ENCODE results near the gene ZNF148. TPM values are rescaled to one million over a fixed set of nuclear protein-coding genes. Genes with fewer than 3 reads are reported as not detected.

The ZNF148 gene
- total RNA-seq, 1 experiment from 2014 or later: 24.8 TPM

GRCh38 chr3:125324341-125324740 lies 50.8 kb downstream of the ZNF148 start:
- Histone ChIP-seq H2BK120ac (ENCODE audit: low read depth, low read length, poor library complexity, severe bottlenecking) (no peak overlapping the region), H3K23ac (ENCODE audit: insufficient read length, low read depth, low read length) (no peak overlapping the region), H2BK5ac (ENCODE audit: insufficient read length, low read length) (no peak overlapping the region), H4K91ac (ENCODE audit: insufficient read length, low read depth, low read length) (no peak overlapping the region), H3T11ph (ENCODE audit: low read length) (no peak overlapping the region), H3K79me2 (ENCODE audit: insufficient read depth, low read length) (no peaks in the 10 kb centered on the region), H2BK15ac (ENCODE audit: low read depth, low read length) (no peak overlapping the region), H2BK12ac (ENCODE audit: insufficient read length, low read depth, low read length) (no peak overlapping the region), H2AK5ac (ENCODE audit: insufficient read length, low read length) (no peak overlapping the region), H2AFZ (ENCODE audit: low read length) (no peak overlapping the region), H3K27ac (ENCODE audit: insufficient read length, low read depth, low read length) (no peak overlapping the region), H3K14ac (ENCODE audit: insufficient read depth, low read length) (no peak overlapping the region), H3K4ac (ENCODE audit: low read depth, low read length) (no peak overlapping the region), H2BK20ac (ENCODE audit: low read depth, low read length, poor library complexity, severe bottlenecking) (no peak overlapping the region), H3K56ac (ENCODE audit: insufficient read length, low read depth, low read length) (no peak overlapping the region), H4K8ac (replicated peaks; ENCODE audit: insufficient read length, low read depth, low read length) (no peak overlapping the region), H3K9ac (ENCODE audit: extremely low read depth, insufficient read length, low read length) (no peak overlapping the region), H3K9me3 (ENCODE audit: control insufficient read depth, low read depth, low read length) (no peaks in the 10 kb centered on the region), H4K20me1 (ENCODE audit: control insufficient read depth, insufficient read depth, insufficient read length) (no peaks in the 10 kb centered on the region), H3K18ac (ENCODE audit: insufficient read length, low read depth, low read length) (no peak overlapping the region), H4K5ac (ENCODE audit: insufficient read length, low read depth, low read length) (no peak overlapping the region), H3K27me3 (ENCODE audit: insufficient read depth, low read length) (no peaks in the 10 kb centered on the region), H3K4me1 (ENCODE audit: insufficient read depth, low read length) (no peaks in the 10 kb centered on the region), H3K23me2 (ENCODE audit: insufficient read length, low read depth, low read length, poor library complexity, severe bottlenecking) (no peaks in the 10 kb centered on the region), H3K4me2 (ENCODE audit: insufficient read depth, insufficient read length, low read length) (no peak overlapping the region), H3K79me1 (ENCODE audit: insufficient read depth, low read depth, low read length, poor library complexity, severe bottlenecking) (no peaks in the 10 kb centered on the region)
- Mint-ChIP-seq H3K27ac (no peak overlapping the region), H3K36me3 (ENCODE audit: insufficient read depth in 1 of 3, low read depth in 3 of 3) (peaks cover 0 to 4% (median 3%) of the 10 kb centered on the region in 3 experiments; a peak in 3 of 7 replicates), H3K4me3 (no peak overlapping the region), H3K4me1 (peaks cover 8% of the 10 kb centered on the region in 2 experiments; a peak in 3 of 4 replicates), H3K9me3 (no peaks in the 10 kb centered on the region), H3K27me3 (ENCODE audit: low read depth) (no peaks in the 10 kb centered on the region)
- WGBS (ENCODE audit: extremely low coverage, insufficient read length, low lambda C conversion rate): no CpG with 5 or more reads among the region's 1 CpG
- TF ChIP-seq CTCF (conservative IDR thresholded peaks at IDR 0.05): no peak
- no peak for DNase-seq

All from H9 (cell line).